NCI-H1105 (cell line): Measurements from ENCODE around the gene ZNF23.

Experiments used
- DNase-seq: peaks from one replicate; lab custom pipeline; 2025; lab: John Stamatoyannopoulos, UW

The ZNF23 gene

GRCh38 chr16:71426069-71426879 is 35.8 kb downstream of the ZNF23 start:
- DNase-seq = no peak

- DNase-seq = no peak
These were observed 36.3 kb downstream of the ZNF23 start for GRCh38 chr16:71425746-71426068.

GRCh38 chr16:71424626-71425025 is 37.4 kb downstream of the ZNF23 start:
- no peak for DNase-seq

GRCh38 chr16:71423865-71424264 is 38.2 kb downstream of the ZNF23 start:
- no peak for DNase-seq

DNA sequence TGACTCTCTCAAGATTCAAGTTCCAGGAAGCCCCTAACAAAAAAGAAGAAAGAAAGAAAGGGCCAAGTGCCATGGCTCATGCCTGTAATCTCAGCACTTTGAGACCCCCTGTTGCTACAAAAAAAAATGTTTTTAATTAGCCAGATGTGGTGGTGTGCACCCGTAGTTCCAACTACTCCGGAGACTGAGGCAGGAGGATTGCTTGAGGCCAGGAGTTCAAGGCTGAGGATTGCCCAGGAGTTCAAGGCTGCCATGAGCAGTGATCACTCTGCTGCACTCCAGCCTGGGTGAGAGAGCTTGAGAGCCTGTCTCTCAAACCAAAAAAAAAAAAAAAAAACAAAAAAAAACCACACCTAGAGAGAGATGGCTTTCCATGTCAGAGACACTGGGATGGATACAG is 39.0 kb downstream of the ZNF23 start:
- no peak for DNase-seq

- no peak for DNase-seq
These were observed 40.1 kb downstream of the ZNF23 start for GRCh38 chr16:71421911-71422310.

- DNase-seq = no peak
These were observed 48.0 kb downstream of the ZNF23 start for GRCh38 chr16:71414038-71414437.

- DNase-seq = no peak
These were observed 48.7 kb downstream of the ZNF23 start for GRCh38 chr16:71413341-71413740.

DNA sequence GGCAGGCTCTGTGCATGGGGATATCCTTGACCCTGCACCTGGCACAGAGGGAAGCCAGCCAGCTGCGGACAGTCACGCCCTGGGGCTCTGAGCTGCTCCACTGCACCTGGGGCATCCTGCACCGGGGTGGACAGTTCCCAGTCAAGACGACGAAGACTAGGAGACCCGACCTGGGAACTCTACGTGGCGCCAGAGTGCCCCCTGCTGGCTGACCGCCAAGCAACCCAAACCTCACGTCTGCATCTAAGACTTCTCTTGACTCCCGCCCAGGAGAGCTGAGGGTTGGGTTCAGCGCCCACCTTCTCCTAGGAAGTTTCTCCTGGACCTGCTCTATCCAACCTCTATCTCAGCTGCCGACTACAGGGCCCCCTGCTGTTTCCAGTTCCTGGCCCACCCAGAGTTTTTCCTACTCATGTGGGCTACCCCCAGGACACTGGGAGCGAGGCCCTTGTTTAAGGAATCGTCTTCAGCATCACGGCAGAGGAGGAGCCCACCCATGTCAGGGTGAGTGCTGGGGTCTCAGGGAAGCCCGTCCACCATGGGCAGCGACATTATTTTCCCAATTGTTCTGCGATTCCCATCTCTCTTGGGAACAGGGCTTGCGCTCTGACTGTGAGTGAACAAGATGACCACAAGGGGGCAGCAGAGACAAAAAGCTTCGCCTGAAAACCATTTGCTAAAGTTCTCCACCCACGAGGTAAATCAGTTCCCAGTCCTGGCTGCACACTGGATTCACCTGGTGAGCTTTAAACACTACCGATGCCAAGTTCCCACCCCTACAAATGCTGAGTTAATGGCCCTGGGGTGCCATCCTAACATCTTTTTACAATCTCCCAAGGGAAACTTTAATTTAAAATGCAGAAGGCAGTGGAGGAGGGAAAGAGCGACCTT is 49.5 kb downstream of the ZNF23 start:
- DNase-seq = peak; percentile 56

DNA sequence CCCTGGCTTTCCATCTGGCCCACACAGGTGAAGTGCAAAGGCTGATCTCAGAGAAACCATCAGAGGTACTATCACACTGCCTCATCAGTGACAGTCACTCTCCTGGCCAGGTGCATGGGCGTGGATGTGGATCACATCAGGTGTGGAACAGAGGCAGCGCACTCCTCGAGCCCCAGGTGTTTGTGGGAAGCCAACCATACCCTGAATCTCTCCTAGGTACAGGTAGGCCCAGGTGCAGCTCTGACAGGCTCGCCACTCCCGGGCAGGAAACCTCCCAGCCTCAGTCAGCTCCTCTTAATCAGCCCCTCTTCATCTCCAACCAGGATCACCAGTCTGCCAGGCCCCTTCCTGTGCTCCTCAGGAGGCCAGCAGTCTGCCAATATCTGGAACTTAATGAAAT is 51.9 kb downstream of the ZNF23 start:
- DNase-seq = no peak

- DNase-seq = no peak
These were observed 52.9 kb downstream of the ZNF23 start for GRCh38 chr16:71409011-71409775.

DNA sequence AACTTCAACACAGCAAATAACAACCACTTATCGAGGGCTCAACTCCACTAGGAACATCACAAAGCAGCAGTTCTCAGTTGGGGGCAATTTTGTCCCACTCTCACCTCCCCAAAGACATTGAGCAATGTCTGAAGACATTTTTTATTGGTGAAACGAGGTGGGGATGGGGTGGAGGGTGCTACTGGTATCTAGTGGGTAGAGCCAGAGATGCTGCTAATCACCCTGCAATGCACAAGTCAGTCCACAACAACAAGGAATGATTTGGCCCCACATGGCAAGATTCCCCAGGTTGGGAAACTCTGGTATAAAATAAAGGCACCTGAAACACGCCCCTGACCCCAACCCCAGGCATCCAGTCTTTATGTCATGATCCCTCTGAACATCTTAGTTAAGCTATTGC is 53.5 kb downstream of the ZNF23 start:
- no peak for DNase-seq

GRCh38 chr16:71407731-71408130 is 54.3 kb downstream of the ZNF23 start:
- DNase-seq = no peak

- no peak for DNase-seq
These were observed 55.3 kb downstream of the ZNF23 start for GRCh38 chr16:71406724-71407123.

DNA sequence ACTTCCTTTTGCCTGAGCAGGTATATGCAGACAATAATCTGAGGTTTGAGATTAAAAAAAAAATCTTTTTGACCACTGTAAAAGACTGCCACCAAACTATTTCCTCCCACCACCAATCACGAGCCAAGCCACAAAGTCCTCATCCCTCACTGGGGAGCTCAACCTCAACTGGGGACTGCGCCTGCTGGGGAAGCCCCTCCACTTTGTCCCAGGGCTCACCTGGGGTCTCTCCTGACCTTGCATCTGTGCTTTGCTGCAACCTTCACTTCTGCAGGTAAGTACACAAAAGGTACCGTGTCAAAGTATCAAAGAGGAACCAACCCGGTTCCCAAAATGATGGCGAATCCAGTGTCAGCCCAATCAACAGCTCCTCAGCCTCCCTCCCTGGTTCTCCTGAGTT is 55.7 kb downstream of the ZNF23 start:
- no peak for DNase-seq

GRCh38 chr16:71404364-71404763 is 57.7 kb downstream of the ZNF23 start:
- no peak for DNase-seq

DNA sequence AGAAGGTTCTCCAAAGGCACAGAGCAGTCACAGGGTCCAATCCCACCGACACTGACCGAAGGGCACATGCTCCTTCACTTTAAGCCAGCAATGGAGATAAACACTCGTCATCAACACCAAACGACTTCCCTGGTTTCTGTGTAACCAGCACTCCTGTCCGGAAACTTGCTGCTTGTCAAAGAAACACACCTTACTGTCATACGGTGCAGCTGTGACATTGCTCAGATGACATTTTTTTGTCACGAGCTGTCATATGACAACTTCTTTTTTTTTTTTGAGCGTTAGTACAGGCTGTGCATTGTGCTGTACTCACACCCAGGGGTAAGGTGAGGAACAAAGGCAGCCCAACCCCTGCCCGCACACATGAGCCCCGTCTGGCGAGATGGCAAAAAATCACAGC is 59.4 kb downstream of the ZNF23 start:
- DNase-seq = no peak

DNA sequence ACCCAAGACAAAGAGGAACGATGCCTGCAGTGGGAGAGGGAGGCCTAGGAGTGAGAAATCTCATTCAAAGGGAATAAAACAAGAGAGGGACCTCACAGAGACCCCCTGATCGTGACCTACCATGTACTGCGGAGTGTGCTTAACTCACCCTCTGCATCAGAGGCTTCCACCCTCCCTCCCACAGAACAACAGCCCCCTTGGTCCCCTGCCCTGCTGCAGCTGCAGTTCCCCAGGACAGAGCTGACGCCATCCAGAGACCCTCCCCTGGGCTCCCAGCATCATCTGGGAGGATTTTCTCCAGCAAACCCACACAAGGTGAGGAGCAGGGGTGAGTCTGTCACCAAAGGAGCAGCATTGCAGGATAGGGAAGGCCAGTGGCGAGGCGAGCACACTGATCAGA is 60.0 kb downstream of the ZNF23 start:
- no peak for DNase-seq

DNA sequence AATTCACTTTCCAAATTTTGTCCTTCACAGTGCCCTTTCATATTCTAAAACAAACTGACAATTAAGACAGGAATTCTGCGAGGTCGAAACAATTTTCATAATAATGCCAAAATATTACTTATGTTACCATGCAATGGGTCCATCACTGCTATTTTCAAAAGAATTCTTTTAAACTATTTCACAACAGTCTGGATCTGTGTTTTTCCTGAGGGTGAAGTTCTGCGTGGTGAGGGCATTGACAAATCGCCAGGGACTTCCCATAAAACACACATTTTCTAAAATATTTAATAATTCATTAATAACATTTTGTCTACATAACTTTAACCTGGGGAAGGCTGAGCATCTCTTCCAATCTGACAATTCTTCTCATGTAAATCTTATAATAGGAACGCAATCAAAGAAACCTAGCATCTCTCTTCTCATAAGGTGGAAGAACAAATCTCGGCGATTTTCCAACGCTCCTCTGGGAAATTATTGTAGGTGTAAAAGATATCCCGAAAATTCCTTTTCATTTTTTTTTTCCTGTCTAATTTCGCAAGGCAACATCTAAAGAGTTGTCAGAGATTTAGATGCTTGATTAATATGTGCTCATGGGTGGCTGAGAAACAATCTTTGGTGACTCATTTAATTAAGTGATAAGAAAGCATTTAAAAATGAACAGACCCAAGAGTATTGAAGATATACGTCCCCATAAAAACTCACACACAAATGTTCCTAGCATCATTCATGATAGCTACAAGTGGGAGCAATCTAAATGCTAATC is 62.1 kb downstream of the ZNF23 start:
- no peak for DNase-seq
